ENCODE results near the gene TAGLN3.

- TF ChIP-seq CTCF (IDR thresholded peaks at IDR 0.05; ENCODE audit: low read depth, low read length) (no peak), EZH2phosphoT487 (IDR thresholded peaks at IDR 0.05; ENCODE audit: low read depth) (no peak)
Measured at GRCh38 chr3:112038863-112039262, 40.1 kb downstream of the TAGLN3 start.

All from OCI-LY3 (cell line).